ENCODE data around the gene NR1H3. TPM values are rescaled to one million over a fixed set of nuclear protein-coding genes. Genes with fewer than 3 reads are reported as not detected.
A peak's percentile ranks its signal among the peaks of the same experiment; 100 is the strongest.

NR1H3 gene
- total RNA-seq, 1 experiment from 2014 or later: 26.3 TPM

DNA sequence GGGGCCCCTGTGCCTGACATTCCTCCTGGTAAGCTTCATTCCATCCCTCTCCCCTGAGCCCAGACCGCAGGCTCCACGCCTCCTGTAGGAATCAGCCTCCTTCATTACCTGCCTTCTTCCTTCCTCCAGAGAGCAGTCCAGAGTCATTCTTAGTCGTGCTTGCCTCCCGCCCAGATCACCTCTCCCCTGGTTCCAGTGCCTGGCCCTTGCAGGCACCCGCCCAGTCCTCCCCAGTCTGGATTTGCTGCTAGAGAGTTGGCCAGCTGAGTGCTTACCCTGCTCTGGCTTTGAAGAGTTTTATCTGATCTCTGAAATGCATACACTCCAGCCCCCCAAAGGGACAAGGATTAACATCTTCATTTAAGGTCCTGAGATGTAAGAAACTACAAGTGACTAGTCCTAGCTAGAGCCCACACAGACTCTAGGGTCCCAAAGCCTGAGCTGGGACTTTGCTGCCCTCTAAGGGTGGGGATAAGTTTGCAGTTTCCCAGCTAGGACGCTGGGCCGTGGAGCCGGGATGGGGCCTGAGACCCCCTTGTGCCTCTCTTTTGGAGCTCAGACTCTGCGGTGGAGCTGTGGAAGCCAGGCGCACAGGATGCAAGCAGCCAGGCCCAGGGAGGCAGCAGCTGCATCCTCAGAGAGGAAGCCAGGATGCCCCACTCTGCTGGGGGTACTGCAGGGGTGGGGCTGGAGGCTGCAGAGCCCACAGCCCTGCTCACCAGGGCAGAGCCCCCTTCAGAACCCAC is 1.6 kb downstream of the NR1H3 start:
- Histone ChIP-seq H2BK20ac (ENCODE audit: low read depth, low read length, poor library complexity, severe bottlenecking) (no peak overlapping the region), H2BK15ac (ENCODE audit: low read depth, low read length) (no peak overlapping the region), H4K5ac (ENCODE audit: insufficient read length, low read depth, low read length) (no peak overlapping the region), H2BK5ac (ENCODE audit: insufficient read length, low read length) (no peak overlapping the region), H3K4me2 (ENCODE audit: insufficient read depth, insufficient read length, low read length) (no peak overlapping the region), H3K18ac (ENCODE audit: insufficient read length, low read depth, low read length) (no peak overlapping the region), H3K4ac (ENCODE audit: low read depth, low read length) (no peak overlapping the region), H2BK12ac (ENCODE audit: insufficient read length, low read depth, low read length) (no peak overlapping the region), H2BK120ac (ENCODE audit: low read depth, low read length, poor library complexity, severe bottlenecking) (no peak overlapping the region), H3K27me3 (ENCODE audit: insufficient read depth, low read length) (no peaks in the 10 kb centered on the region), H2AK5ac (ENCODE audit: insufficient read length, low read length) (no peak overlapping the region), H3K23ac (ENCODE audit: insufficient read length, low read depth, low read length) (no peak overlapping the region), H3K4me1 (ENCODE audit: insufficient read depth, low read length) (no peaks in the 10 kb centered on the region; the same call in 1 of the 2 replicates), H4K20me1 (ENCODE audit: control insufficient read depth, insufficient read depth, insufficient read length) (no peaks in the 10 kb centered on the region), H4K91ac (ENCODE audit: insufficient read length, low read depth, low read length) (no peak overlapping the region), H3K56ac (ENCODE audit: insufficient read length, low read depth, low read length) (no peak overlapping the region), H4K8ac (replicated peaks; ENCODE audit: insufficient read length, low read depth, low read length) (no peak overlapping the region), H3T11ph (ENCODE audit: low read length) (no peak overlapping the region), H3K9ac (ENCODE audit: extremely low read depth, insufficient read length, low read length) (no peak overlapping the region), H3K9me3 (ENCODE audit: control insufficient read depth, low read depth, low read length) (no peaks in the 10 kb centered on the region), H3K23me2 (ENCODE audit: insufficient read length, low read depth, low read length, poor library complexity, severe bottlenecking) (peaks cover 4% of the 10 kb centered on the region), H2AFZ (ENCODE audit: low read length) (no peak overlapping the region), H3K27ac (ENCODE audit: insufficient read length, low read depth, low read length) (no peak overlapping the region), H3K79me2 (ENCODE audit: insufficient read depth, low read length) (no peaks in the 10 kb centered on the region), H3K14ac (ENCODE audit: insufficient read depth, low read length) (no peak overlapping the region; the same call in 1 of the 2 replicates), H3K79me1 (ENCODE audit: insufficient read depth, low read depth, low read length, poor library complexity, severe bottlenecking) (no peaks in the 10 kb centered on the region)
- Mint-ChIP-seq H3K27me3 (ENCODE audit: low read depth) (no peaks in the 10 kb centered on the region; the same call in 1 of the 2 replicates), H3K27ac (peak overlapping the region; percentile 84 to 98 (median 92); a peak in 5 of 7 replicates), H3K36me3 (ENCODE audit: insufficient read depth in 1 of 3, low read depth in 3 of 3) (peaks cover 0 to 2% (median 0%) of the 10 kb centered on the region in 3 experiments; a peak in 2 of 7 replicates), H3K9me3 (no peaks in the 10 kb centered on the region), H3K4me3 (peak overlapping the region in 1 of 2 experiments; percentile 12; a peak in 3 of 5 replicates), H3K4me1 (peaks cover 18 to 21% of the 10 kb centered on the region in 2 experiments)
- peak; percentile 82 for DNase-seq
- TF ChIP-seq, protein P1, sequence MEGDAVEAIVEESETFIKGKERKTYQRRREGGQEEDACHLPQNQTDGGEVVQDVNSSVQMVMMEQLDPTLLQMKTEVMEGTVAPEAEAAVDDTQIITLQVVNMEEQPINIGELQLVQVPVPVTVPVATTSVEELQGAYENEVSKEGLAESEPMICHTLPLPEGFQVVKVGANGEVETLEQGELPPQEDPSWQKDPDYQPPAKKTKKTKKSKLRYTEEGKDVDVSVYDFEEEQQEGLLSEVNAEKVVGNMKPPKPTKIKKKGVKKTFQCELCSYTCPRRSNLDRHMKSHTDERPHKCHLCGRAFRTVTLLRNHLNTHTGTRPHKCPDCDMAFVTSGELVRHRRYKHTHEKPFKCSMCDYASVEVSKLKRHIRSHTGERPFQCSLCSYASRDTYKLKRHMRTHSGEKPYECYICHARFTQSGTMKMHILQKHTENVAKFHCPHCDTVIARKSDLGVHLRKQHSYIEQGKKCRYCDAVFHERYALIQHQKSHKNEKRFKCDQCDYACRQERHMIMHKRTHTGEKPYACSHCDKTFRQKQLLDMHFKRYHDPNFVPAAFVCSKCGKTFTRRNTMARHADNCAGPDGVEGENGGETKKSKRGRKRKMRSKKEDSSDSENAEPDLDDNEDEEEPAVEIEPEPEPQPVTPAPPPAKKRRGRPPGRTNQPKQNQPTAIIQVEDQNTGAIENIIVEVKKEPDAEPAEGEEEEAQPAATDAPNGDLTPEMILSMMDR (conservative IDR thresholded peaks at IDR 0.05): peak; percentile 82
- WGBS (ENCODE audit: extremely low coverage, insufficient read length, low lambda C conversion rate): no CpG with 5 or more reads among the region's 10 CpGs

Measured in H9 (cell line).